GM19438 (cell line): ENCODE data around the gene KCNS1.

Experiments used
- ATAC-seq: cut with Tn5 transposase; IDR thresholded peaks from one replicate; pipeline ENCODE4 v1.9.1; 2021; ENCODE audit warnings: low read depth; ENCODE audit not compliant: unreplicated experiment

Gene KCNS1

GRCh38 chr20:45110301-45110700, 9.4 kb upstream of the KCNS1 start:
- ATAC-seq = no peak

DNA sequence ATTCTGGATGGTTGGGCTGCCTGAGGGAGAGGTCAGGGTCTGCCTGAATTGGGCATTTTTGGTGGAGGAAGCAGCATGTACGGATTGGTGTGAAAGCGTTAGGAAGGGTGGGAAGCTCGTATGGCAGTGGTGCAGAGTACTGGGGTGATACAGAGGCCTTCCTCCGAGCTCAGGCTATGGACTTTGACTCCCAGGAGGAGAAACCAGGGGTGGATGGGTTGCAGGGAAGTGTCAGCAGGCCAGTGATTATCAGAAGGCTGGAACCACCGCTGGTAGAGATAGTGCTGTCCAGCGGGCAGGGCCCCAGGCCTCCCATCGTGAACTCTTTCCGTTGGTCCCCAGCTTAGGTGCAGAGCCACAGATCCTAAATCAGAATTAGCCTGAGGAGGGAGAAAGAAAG, 8.7 kb upstream of the KCNS1 start:
- ATAC-seq = no peak

- ATAC-seq = no peak
These were observed 4.4 kb upstream of the KCNS1 start for GRCh38 chr20:45105317-45105716.

- ATAC-seq = no peak
These were observed 3.9 kb upstream of the KCNS1 start for GRCh38 chr20:45104786-45105185.

DNA sequence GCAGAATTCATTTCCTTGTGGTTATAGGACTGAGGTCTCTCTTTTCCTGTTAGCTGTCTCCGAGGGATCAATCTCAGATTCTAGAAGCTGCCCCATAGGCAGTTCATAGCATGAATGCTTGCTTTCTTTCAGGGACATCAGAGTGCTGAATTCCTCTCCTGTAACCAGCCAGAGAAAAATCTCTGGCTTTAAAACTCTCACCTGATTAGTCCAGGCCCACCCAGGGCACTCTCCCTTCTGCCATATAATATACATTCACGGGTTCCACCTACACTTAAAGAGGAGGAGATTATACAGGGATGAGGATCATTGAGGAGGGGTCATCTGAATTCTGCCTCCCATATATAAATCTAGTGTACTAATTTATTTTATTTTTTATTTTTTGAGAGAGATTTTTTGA, 2.1 kb upstream of the KCNS1 start:
- no peak for ATAC-seq

DNA sequence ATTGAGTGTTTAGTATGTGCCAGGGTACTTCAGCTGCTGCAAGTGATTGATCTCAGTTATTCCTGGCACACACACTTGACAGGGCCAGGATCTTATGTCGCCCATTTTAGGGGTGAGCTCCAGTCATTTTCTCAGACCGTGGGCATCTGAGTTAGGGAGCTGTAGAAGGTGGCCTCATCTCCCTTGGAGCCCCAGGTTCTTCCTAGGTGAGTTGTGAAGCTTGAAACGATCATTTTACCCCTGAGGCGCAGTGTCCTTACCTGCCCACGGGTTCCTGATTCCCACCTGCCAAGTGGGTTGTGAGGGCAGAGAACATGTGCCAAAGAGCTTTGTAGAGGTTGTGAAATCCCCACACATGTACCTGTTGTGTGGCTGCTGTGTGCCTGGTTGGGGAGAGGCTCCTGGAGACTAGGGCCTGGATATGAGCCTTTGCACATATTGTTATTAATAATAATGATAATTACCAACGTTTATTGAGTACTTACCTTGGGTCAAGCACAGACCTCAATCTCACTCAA, 465 bp upstream of the KCNS1 start:
- ATAC-seq = no peak

DNA sequence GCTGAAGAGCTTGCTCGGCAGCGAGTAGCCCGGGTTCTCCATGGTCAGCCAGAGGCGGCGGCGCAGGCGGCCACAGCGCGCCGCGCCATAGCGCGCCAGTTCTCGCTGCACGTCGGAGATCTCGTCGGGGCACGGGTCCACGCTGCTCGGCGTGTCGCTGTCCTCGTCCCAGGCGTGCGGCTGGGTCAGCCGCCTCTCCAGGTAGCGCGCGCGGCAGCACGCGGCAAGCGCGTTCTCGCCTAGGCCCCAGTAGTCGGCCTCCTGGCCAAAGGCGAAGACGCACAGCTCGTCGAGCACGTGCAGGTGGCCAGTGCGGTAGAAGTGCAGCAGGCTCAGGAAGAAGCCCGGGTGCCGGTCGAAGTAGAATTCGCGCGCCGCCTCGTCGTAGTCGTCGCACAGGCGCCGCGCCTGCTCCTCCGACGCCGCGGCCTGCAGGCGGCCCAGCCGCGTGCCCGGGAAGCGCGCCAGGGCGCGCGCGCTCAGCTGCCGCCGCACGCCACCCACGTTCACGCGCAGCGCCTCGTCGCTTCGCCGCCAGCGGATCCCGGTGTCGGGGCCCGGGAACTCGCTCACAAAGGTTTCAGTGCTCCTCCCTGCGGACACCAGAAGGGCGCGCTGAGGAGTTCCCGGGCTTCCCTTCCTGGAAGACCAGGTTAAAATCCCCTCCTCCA, 2.7 kb downstream of the KCNS1 start:
- no peak for ATAC-seq

DNA sequence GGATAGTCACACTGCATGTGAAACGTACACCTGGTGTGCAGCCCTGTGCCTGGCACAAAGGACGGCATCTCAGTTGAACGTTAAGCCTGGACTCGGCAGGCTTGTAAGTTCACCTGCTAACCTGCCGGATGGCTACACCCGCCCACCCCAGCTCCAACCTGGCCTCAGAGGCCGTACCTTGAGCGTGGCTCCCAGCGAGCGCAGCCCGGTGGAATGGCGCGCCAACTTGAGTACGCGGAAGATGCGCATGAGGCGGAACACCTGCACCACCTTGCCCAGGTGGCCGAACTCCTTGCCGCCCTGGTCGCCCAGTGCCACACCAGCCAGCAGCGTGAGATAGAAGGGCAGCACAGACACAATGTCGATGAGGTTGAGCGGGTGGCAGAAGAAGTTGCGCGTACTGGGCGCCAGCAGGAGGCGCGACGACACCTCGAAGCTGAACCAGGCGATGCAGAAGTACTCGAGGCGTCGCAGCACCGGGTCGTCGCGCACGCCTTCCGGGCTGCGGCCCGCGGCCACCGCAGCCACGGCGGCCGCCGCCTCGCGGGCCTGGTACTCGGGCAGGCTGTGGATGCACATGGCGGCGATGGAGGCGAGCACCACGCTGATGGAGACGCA, 3.3 kb downstream of the KCNS1 start:
- no peak for ATAC-seq

DNA sequence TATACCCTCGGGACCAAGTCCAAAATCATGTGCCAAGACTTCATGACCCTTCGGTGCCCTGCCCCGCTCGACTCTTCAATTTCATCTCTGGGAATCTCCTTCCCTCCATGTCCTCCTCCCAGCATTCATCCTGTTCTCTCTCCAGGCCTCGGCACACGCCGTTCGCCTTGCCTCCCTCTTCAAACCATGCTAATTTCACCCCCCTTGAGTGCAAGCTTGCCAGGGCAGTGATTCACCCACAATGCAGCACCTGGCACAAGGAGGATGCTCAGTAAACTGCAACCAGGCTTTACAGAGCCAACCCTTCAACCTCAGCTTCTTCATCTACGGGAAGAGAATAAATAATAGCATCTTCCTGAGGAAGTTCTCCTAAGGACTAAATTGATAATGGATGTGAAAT, 4.1 kb downstream of the KCNS1 start:
- no peak for ATAC-seq

GRCh38 chr20:45095805-45096238, 5.1 kb downstream of the KCNS1 start:
- no peak for ATAC-seq

DNA sequence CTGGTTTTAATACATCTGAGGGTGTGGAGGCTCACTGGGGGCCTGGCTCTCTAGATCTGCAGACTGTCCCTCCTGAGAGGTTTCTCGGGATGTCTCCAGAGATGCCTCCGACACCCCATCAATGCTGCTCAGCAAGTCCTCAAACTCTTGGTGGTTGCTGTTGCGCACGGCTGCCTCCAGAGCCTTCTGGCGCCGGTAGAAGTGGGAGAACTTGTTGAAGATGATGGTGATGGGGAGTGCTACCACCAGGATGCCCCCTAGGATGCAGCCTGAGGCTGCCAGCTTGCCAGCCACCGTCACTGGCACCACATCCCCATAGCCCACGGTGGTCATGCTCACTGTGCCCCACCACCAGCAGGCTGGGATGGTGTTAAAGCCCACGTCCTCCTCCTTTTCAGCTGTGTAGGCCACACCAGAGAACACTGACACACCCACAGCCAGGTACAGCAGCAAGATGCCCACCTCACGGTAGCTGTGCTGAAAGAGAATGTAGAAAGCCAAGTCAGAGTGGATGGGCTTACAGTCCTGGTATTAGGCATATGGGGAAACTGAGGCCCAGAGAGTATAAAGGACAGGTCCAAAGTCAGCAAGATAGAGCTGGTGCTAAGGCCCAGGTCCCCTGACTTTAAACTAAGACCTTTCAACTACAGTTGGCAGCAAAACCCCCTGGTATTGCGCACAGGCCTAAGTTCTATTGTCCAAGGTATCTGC, 5.9 kb downstream of the KCNS1 start:
- no peak for ATAC-seq

DNA sequence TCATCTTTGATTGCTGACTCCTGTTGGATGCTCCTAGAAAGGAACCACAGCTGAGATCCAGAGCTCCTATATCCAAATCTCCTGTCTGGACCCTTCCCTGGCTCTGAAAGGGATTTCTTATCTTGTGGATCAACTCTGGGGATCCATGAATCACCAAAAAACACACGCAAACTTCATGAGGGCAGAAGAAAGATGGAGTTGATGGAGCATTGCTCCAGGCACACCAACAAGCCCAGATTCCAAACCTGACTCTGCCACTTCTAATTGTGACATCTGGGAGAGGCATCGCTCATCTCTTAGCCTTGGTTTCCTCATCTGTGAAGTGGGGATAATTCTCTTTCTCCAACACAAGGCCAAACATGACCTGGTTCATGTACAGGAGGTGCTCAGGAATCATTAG, 6.7 kb downstream of the KCNS1 start:
- ATAC-seq = no peak

GRCh38 chr20:45092898-45093297, 8.0 kb downstream of the KCNS1 start:
- ATAC-seq = no peak

GRCh38 chr20:45091366-45091765, 9.6 kb downstream of the KCNS1 start:
- no peak for ATAC-seq

DNA sequence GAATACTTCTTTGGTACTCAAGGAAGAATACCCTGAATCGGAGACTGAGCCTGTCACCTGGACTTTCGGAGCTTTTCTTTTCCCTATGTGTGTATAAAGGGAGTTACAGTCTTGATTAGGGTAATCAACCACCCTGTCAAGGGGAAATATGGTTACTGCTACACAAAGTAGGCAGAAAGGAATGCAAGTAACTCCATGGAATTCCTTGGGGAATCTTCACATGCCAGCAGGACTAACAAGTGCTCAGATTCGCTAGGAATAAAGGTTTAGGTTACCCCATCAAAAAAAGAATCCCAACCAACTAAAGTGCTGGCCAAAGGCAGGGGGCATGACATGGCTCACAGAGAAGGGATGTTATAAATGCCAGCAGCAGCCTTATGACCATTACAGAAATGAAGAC, 10.4 kb downstream of the KCNS1 start:
- no peak for ATAC-seq

DNA sequence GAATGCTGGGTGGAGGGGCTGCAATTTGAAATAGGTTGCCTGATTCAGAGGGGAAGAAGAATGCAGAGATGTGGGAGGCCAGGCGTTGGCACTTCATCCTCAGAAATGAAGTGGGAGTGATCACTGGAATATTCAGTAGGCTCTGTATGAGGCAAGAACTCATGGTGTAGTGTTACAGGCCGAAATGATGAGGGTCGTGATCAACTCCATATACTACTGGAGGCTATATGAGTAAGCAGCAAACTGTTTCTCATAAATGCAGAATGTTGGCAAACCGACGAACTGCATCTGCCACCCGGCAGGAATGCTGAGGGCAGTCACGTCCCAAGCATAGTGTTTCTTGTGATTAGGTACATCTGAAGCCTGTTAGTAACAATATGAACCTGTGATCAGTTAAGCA, 12.7 kb downstream of the KCNS1 start:
- no peak for ATAC-seq

DNA sequence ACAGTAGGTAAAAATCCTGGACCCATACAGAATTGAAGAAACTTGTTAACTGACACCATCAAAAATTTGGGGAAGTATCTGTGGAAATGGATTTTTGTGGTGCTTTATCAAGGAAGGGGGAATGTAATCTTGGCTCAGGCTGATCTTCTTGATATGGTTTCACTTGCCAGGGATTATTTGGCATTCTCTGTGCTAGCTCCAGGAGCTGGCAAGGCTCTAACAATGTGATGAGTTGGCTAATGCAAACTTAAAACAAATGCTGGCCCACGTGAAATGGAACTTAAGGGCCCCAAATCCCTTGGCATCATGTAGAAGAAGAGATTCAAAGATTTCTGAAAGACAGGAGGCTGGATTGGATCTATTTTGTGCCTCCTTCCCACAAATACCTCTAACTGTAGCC, 13.1 kb downstream of the KCNS1 start:
- no peak for ATAC-seq

GRCh38 chr20:45087097-45087790, 13.7 kb downstream of the KCNS1 start:
- ATAC-seq = no peak

DNA sequence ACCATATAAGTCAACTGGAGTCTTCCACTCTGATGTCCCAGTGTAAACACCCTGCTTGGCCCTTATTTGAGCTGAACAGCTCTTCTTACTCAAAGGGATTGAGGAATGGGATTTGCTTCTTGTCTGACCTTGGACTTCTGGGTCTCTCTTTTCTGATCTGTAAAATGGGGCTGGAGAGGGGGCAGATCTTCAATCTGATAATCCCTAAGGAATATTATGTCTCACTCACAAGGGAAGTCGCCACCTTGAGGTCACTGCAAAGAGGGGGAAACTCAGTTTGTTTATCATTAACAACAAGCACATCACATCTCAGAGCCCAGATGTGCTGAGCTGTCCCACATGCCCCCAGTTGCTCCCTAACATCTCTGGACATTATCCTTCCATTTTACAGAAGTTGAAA, 15.1 kb downstream of the KCNS1 start:
- no peak for ATAC-seq

DNA sequence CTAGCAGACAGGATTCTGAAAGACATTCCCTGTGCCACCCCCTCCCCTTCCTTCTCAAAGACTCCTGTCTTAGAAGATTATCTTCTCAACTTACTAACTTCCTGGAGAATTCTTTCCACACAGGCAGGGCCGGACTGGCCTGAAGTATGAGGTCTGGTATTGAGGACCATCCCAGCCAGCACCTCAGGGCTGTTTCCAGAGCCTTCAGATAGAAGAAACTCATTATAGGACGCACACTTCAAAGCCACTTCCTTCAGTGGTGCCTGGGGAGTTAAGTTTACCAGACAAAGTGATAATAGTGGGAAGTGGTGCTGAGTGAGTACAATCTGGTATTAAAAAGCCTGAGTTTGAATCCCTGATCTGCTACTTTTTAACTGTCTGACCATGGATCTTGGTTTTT, 15.6 kb downstream of the KCNS1 start:
- no peak for ATAC-seq

DNA sequence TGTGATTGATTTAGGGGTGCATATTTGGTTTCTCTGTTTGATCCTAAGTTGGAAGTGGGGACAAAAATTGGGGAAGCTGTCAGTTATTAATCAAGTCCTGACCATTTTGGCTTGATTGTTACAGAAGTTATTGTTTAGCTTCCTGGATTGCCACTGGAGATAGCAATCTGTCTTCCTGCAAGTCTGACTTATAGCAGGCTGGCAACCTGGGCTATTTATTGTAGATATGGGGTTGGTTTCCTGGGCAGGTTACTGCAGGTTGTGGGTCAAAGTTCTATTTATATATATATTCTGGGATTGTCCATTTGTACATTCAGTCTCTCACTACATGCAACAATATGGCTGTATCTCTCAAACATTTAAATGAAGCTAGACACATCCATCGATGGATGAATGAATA, 17.8 kb downstream of the KCNS1 start:
- ATAC-seq = no peak
